NB4 (cell line): Measurements from ENCODE around the gene C16orf92.

Experiments used
- DNase-seq: peaks from one replicate; pipeline ENCODE4 v3.0.0; 2010; ENCODE audit warnings: low read depth
- H3K4me3 ChIP-seq: one replicate; pipeline ENCODE4 v1.5.1; 2011; ENCODE audit warnings: mild to moderate bottlenecking, low read depth, low read length, moderate library complexity
- CTCF ChIP-seq: IDR thresholded peaks from one replicate; pipeline ENCODE4 v1.5.1; 2012; ENCODE audit warnings: low read depth, low read length
- MAX ChIP-seq: IDR thresholded peaks from 2 replicates; pipeline ENCODE4 v1.6.1; 2011; ENCODE audit warnings: low read depth, low read length
- MYC ChIP-seq: IDR thresholded peaks from 2 replicates; pipeline ENCODE4 v1.6.1; 2011; ENCODE audit warnings: low read depth, low read length
- POLR2A ChIP-seq: IDR thresholded peaks from 2 replicates; pipeline ENCODE4 v1.6.1; 2011; ENCODE audit warnings: mild to moderate bottlenecking; ENCODE audit not compliant: insufficient read length; ENCODE audit errors: extremely low read depth

The C16orf92 gene

GRCh38 chr16:30004811-30005242 lies 18.2 kb upstream of the C16orf92 start:
- DNase-seq = no peak
- no peak overlapping the region for H3K4me3 ChIP-seq
- no peak for TF ChIP-seq POLR2A
- TF ChIP-seq CTCF = no peak
- TF ChIP-seq MYC = no peak
- TF ChIP-seq MAX = no peak

GRCh38 chr16:30005341-30006094 lies 17.5 kb upstream of the C16orf92 start:
- TF ChIP-seq MAX (no peak), CTCF (peak; percentile 75), MYC (no peak), POLR2A (no peak)
- peak; percentile 52 for DNase-seq

GRCh38 chr16:30006095-30006473 lies 16.9 kb upstream of the C16orf92 start:
- no peak for DNase-seq
- H3K4me3 ChIP-seq = no peak overlapping the region
- TF ChIP-seq POLR2A (no peak), MYC (no peak), CTCF (no peak), MAX (no peak)

More at GRCh38 chr16:30005341-30006094, 17.5 kb upstream of the C16orf92 start:
- H3K4me3 ChIP-seq = no peak overlapping the region

GRCh38 chr16:30006659-30007377 lies 16.2 kb upstream of the C16orf92 start:
- TF ChIP-seq CTCF (no peak), MYC (no peak), MAX (no peak), POLR2A (no peak)
- no peak overlapping the region for H3K4me3 ChIP-seq

GRCh38 chr16:30007378-30007895 lies 15.6 kb upstream of the C16orf92 start:
- no peak for TF ChIP-seq CTCF
- no peak for TF ChIP-seq MYC
- TF ChIP-seq MAX = no peak
- no peak for TF ChIP-seq POLR2A
- DNase-seq = no peak
- H3K4me3 ChIP-seq = no peak overlapping the region

More at GRCh38 chr16:30006659-30007377, 16.2 kb upstream of the C16orf92 start:
- no peak for DNase-seq
